GM19452 (cell line): ENCODE measurements around the gene NAGLU.
"Not testable (repeated sequence)": the region's sequence is repeated elsewhere in the genome, so short reads cannot be mapped to it uniquely, and the experiment has no call there.

Source experiments
- ATAC-seq: cut with Tn5 transposase; IDR thresholded peaks from one replicate; pipeline ENCODE4 v1.9.1; 2021; ENCODE audit not compliant: unreplicated experiment

The NAGLU gene

GRCh38 chr17:42521036-42521435 is 15.0 kb upstream of the NAGLU start:
- ATAC-seq = no peak

- no peak for ATAC-seq
Measured at GRCh38 chr17:42521666-42522262, 14.3 kb upstream of the NAGLU start.

GRCh38 chr17:42522263-42522790 is 13.7 kb upstream of the NAGLU start:
- ATAC-seq = no peak

GRCh38 chr17:42522798-42523278 is 13.2 kb upstream of the NAGLU start:
- ATAC-seq = no peak

- no peak for ATAC-seq
Measured at GRCh38 chr17:42525221-42525620, 10.8 kb upstream of the NAGLU start.

- ATAC-seq = no peak
Measured at GRCh38 chr17:42526031-42526444, 10.0 kb upstream of the NAGLU start.

GRCh38 chr17:42527932-42528331 is 8.1 kb upstream of the NAGLU start:
- no peak for ATAC-seq

- no peak for ATAC-seq
Measured at GRCh38 chr17:42529061-42529460, 7.0 kb upstream of the NAGLU start.

- ATAC-seq = no peak
Measured at GRCh38 chr17:42530952-42531454, 5.0 kb upstream of the NAGLU start.

- ATAC-seq = no peak
Measured at GRCh38 chr17:42531455-42532354, 4.3 kb upstream of the NAGLU start.

GRCh38 chr17:42535155-42536047 is 640 bp upstream of the NAGLU start:
- no peak for ATAC-seq

GRCh38 chr17:42536372-42537155 is 523 bp downstream of the NAGLU start:
- peak; percentile 65 for ATAC-seq

GRCh38 chr17:42537156-42537805 is 1.2 kb downstream of the NAGLU start:
- ATAC-seq = no peak

- ATAC-seq = no peak
Measured at GRCh38 chr17:42537826-42538451, 1.9 kb downstream of the NAGLU start.

GRCh38 chr17:42538482-42538881 is 2.4 kb downstream of the NAGLU start:
- ATAC-seq = no peak

GRCh38 chr17:42540558-42540957 is 4.5 kb downstream of the NAGLU start:
- ATAC-seq = not testable (repeated sequence)

- ATAC-seq = no peak
Measured at GRCh38 chr17:42541041-42541833, 5.2 kb downstream of the NAGLU start.
